ENCODE measurements around the gene ETNK2.
"Not testable (repeated sequence)": the region's sequence is repeated elsewhere in the genome, so short reads cannot be mapped to it uniquely, and the experiment has no call there.

Gene ETNK2

GRCh38 chr1:204126386-204126785 is 25.5 kb downstream of the ETNK2 start:
- no peak for DNase-seq (ENCODE audit: low read depth)

DNA sequence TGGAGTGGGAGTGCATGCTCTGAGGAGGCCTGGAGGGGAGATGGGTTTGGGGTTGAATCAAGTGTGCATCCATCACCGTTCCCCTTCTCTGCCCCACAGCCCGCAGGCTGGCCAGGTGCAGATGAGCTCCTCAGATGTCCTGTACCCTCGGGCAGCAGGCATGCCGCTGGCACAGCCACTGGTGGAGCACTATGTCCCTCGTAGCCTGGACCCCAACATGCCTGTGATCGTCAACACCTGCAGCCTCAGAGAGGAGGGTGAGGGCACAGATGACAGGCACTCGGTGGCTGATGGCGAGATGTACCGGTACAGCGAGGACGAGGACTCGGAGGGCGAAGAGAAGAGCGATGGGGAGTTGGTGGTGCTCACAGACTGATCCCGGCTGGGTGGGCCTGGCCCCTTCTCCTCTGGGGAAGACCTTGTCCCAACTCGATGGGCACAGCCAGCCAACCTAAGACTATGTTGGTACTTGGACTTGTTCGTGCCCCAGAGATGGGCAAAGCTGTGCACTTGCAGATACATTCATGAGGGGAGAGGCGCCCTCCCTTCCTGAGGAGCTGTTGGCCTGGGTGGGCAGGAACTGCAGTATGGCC is 26.0 kb downstream of the ETNK2 start:
- no peak for DNase-seq (ENCODE audit: low read depth)

- no peak for DNase-seq (ENCODE audit: low read depth)
Measured at GRCh38 chr1:204124639-204125038, 27.2 kb downstream of the ETNK2 start.

DNA sequence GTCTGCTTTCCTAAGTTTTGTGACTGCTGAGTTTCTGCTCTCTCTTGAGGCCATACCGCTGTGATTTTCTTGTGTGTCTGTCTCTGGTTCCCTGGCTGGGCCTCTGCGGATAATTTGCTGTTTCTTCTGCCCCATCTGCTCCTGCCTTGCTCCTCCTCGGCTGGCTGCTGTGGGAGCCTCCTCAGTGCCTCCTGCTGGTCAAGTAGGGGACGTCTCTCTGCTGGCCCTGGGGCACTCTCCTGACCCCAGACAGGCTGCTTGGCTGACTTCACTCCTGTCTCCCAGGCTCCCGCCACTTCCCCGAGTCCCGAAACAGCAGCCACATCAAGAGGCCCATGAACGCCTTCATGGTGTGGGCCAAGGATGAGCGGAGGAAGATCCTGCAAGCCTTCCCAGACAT is 28.5 kb downstream of the ETNK2 start:
- no peak for DNase-seq (ENCODE audit: low read depth)

DNA sequence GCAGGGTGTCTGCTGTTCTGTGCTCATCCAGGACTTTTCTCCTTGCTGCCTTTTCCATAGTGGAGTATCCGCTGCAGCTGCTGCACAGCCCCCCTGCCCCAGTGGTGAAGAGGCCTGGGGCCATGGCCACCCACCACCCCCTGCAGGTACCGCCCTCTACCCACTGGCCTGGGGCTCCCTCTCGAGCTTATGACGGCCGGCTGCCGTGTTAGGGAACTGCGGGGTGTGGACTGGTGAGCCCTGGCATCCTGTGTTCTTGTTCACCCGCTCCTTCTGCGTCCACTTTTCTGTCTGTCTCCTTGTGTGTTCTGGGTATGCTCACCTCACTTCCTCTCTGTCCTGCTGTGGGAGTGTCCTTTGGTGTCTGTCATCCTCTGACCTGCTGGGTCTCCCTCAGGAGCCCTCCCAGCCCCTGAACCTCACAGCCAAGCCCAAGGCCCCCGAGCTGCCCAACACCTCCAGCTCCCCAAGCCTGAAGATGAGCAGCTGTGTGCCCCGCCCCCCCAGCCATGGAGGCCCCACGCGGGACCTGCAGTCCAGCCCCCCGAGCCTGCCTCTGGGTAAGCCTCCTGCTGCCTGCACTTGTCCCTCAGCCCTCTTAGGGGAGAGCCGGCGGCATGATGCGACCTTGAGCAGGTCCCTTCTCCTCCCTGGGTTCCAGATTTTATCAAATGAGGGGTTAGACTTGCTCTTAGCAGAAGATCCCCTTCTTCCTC is 29.8 kb downstream of the ETNK2 start:
- DNase-seq (ENCODE audit: low read depth) = no peak

GRCh38 chr1:204116539-204116938 is 35.3 kb downstream of the ETNK2 start:
- DNase-seq (ENCODE audit: low read depth) = no peak

DNA sequence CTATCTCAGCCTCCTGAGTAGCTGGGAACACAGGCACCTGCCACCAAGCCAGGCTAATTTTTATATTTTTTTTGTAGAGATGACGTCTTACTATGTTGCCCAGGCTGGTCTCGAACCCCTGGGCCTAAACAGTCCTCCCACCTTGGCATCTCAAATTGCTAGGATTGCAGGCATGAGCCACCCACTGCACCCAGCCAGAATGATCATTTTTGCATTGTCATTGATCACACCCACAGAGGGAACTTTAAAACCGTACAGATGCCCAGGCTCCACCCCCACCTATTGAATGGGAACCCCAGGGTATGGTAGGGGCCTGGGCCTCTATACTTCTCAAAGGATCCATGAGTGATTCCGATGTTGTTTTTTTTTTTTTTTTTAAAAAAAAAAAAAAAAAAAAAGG is 36.7 kb downstream of the ETNK2 start:
- no peak for DNase-seq (ENCODE audit: low read depth)

- no peak for DNase-seq (ENCODE audit: low read depth)
Measured at GRCh38 chr1:204114606-204115005, 37.2 kb downstream of the ETNK2 start.

DNA sequence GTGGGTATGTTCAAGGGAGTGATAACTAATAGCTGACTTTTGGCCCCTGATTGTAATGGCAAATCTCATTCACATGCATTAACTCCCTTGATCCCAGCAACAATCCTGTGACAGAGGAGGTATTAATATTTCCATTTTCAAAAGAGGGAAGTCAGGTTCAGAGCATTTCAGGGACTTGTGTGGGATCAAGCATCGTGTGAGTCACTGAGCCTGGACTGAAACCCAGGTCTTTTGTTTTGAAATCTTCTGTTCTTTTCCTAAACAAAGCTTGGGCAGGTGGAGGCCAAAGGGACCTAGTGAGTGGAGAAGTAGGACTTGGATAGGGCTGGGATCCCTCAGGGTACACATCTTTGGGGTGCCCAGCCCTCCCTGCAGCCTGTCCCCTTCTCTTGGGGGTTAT is 37.9 kb downstream of the ETNK2 start:
- DNase-seq (ENCODE audit: low read depth) = no peak

GRCh38 chr1:204112876-204113730 is 38.7 kb downstream of the ETNK2 start:
- DNase-seq (ENCODE audit: low read depth) = no peak

DNA sequence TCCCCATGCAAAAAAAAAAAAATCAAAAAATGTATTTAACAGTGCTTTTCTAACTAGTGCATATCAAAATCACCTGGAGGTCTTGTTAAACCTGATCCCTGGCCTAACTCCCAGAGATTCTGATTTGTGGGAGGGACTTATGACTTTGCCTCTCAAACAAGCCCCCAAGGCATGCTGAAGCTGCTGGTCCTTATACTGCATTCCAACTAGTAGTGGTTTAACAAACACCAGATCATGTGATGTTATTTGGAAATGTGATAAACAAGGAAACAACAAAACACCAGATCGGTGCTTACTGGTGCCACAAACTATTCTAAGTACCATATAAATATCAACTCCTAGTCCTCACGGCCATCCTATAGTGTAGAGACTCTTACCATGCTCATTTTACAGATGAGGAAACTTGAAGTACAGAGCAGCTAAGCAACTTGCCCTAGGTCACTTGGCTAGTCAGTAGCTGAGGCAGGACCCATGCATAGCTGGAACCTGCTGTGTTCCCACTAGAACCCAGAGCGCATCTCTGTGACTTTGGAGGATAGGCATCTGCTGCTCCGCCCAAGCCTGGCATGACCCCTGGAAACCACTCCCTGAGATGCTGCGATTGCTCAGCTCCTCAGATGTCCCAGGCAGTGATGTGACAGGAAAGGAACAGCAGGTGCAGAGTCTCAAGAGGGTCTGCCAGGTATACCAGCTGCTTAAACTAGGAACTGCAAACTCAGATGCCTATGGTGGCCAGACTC is 40.8 kb downstream of the ETNK2 start:
- DNase-seq (ENCODE audit: low read depth) = no peak

DNA sequence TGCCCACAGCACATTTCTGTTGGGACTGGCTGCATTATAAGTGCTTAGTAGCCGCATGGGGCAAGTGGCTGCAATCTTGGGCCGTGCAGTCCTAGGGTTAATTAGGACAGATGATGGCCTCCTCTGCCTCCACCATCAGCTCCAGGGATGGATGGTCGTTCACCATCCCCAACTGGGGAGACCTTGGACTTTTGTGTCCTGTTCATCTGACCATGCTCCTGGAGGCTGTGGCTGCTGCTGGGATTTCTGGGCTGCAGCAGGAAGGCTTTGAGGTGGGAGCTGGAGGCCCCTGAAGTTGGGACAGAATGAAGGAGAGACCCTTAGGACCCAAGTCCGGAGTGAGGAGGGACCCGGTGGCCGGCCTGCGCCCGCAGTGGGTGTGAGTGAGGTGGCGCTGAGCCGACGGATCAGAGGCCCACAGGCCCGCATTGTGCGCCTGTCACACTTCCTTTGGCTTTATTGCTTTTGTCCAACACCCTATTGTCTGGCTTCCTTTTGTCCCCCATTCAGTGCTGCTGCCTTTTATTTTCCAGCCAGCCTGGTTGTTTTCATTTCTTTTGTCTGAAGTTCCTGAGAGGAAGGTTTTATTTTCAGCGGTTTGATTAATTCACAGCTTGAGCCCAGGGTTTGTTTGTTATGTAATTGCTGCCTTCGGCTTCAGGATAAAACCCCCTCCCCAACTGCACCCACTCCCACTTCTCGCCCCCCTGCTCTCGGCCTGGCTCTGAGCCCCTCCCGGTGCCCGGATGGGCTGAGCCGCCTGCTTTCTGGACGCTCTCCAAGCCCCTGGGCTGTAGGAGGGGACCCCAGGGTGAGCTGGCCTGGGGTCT is 43.3 kb downstream of the ETNK2 start:
- no peak for DNase-seq (ENCODE audit: low read depth)

DNA sequence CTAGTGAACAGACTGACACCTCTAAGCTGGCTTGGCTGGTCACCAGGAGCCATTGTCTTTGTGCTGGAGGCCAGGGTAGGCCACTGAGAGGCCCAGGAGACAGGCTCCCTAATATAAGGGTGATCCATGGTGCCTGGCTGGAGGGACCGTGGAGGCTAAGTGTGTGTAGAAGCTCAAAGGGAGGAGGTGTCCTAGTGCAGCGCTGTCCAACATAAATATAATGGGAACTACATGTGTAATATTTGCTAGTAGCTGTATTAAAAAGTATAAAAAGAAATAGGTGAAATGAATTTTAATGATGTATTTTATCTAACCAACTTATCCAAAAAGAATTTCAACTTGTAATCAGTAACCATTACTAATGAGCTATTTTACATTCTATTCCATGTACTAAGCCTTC is 44.0 kb downstream of the ETNK2 start:
- DNase-seq (ENCODE audit: low read depth) = no peak

DNA sequence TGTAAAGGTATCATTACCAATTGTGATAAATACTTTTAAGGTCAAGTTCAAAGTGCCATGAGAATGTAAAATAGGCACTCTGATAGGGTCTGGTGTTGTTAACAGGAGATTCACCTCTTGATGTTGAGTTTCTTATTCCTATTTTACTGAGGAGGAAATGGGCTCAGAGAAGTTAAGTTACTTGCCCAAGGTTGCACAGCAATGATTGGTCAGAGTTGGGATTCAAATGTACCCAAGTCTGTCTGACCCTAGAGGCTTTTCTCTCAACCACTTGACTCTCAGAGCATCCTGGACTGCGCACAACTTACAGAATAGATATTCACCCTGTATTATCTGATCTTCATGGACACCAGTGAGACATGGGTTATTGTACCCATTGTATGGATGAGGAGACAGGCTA is 45.0 kb downstream of the ETNK2 start:
- no peak for DNase-seq (ENCODE audit: low read depth)

GRCh38 chr1:204105131-204105515 is 46.7 kb downstream of the ETNK2 start:
- DNase-seq (ENCODE audit: low read depth) = no peak

DNA sequence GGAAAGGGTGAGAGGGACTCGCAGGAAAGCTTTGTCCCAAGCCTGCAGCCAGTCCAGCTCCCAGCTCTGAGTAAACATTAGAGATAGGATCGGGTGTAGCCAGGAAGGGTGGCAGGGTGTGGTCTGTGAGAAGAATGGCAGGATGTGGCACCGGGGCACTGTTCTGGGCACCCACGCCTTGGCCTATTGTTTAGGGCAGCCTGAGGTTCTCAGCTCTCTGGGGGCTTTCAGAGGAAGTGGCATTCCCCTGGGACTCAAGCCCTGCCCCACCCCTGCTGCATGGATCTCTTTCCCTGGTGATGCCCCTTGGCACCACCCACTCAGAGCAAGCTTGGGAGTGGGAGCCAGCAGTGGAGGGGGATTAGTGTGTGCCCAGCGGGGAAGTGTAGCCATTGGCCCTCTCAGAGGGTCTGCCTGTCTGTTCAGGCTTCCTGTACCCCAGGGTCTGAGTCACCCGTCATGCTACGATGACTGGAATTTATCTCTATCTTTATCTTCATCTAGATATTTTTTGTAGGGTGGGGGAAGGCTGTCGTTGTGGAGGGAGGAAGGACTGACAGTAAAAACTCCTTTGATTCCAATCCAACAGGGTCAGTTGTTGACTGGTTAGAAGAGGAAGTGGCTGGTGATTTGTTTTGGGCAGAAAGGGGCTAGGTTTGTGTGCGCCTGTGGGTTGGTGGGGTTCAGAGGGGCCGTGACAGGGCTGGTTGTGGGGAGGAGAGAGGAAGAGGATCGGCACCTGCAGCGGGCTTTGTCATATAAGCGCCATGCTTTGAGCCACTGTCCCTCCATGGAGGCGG is 47.3 kb downstream of the ETNK2 start:
- peak; percentile 78 for DNase-seq (ENCODE audit: low read depth)

DNA sequence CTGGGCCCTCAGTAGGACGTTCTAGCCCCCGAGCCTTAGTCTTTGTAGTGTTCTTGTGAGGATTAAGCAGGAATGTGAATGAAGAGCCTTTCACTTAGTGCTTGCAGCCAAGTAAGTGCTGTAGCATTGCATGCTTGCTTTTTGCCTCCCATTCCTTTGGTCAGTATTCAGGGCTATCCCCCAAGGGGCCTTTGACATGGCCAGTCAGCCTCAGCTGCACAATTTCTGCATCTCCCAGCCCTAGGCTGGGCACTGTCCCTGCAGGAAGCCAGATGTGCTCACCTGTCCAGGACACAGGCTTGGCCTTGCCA is 48.5 kb downstream of the ETNK2 start:
- peak; percentile 47 for DNase-seq (ENCODE audit: low read depth)

GRCh38 chr1:204102739-204103430 is 49.0 kb downstream of the ETNK2 start:
- DNase-seq (ENCODE audit: low read depth) = peak; percentile 38

- no peak for DNase-seq (ENCODE audit: low read depth)
Measured at GRCh38 chr1:204102029-204102611, 49.7 kb downstream of the ETNK2 start.

GRCh38 chr1:204099754-204100153 is 52.1 kb downstream of the ETNK2 start:
- not testable (repeated sequence) for DNase-seq (ENCODE audit: low read depth)
